Fibroblast of peridontal ligament (primary cell): ENCODE results near the gene ACSM5.
"Not testable (repeated sequence)": the region's sequence is repeated elsewhere in the genome, so short reads cannot be mapped to it uniquely, and the experiment has no call there.

Experiments used
- DNase-seq: peaks from one replicate; pipeline ENCODE4 v3.0.0-alpha.2; 2010; ENCODE audit errors: extremely low read depth

ACSM5 gene

DNA sequence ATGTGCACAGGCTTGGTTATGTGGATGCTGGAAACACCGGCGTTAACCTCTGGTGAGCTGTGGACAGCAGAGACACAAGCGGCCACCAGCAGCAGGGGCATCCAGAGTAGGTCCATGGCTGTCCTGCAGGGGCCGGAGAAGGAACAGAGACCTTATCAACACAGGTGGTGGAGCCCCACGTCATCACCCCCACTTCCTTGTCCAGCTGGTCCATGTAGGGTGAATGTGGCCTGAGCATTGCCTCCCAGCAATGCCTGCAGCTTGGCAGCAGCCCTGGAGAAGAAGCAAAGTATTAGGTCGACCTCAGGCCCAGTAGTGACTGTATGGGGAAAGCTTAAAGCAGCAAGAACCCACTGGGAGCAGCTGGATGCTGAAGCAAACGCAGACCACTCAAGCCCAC lies 10.1 kb upstream of the ACSM5 start:
- no peak for DNase-seq

DNA sequence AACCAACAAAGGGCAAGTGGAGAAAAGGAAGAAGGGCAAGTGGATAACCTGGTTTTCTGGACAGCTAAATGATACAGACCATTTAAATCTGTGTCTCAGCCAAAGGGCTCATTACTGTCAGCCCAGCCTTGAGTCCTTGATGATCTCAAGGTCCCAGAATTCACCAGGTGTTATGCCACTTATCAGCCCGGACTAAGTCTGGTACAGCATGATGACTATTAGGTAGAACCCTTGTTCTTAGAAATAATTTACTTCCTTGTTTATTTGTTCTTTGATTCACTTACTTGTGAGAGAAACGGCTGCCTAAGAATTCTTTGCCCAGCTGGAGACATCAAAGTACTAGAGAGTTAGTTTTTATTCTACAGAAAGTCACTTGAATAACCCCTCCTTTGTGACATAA lies 8.3 kb upstream of the ACSM5 start:
- DNase-seq, result no peak

- DNase-seq, result no peak
Measured at GRCh38 chr16:20401475-20402016, 7.8 kb upstream of the ACSM5 start.

DNA sequence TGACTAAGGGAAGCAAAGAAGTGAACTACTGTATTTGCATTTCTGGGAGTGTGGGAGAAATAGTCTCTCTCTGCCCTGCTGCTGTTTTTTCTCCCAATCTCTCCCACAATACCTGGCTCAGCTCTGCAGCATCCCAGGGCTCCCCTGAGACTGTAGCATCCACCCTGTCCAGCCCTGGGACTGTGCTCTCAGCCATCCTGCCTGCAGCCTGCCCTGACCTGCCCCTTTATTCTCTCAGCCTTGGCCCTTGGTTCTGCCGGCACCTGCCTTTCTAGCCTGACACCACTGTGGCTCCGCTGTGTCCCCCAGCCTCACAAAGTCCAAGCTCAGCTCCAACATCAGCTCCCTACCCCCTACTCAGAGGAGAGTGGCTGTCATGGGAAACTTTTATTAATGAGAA lies 6.7 kb upstream of the ACSM5 start:
- DNase-seq, result no peak

DNA sequence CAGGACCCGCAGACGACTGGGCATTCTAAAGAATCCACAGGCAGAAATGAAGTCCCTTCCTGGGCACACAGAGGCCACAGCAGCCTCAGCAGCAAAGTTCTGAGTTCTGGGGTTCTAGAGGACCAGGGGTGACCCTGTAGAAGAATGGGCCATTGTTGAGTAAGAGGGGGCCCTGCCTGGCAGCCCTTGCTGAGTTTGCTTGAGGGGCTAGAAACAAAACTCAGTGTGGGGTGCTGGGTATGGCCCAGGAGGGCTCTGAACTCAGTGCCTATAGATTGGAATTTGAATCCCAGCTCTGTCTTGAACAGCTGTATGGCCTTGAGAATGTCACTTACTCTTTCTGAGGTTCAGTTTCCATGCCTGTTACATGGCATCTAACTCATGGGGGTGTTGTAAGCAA lies 4.7 kb upstream of the ACSM5 start, which contains the start of gene PDILT:
Gene PDILT (minus strand): TSS at position 101 of the 400 bp plus-strand sequence. CDS start 5,437 bp downstream, outside the sequence.
- DNase-seq, result no peak

DNA sequence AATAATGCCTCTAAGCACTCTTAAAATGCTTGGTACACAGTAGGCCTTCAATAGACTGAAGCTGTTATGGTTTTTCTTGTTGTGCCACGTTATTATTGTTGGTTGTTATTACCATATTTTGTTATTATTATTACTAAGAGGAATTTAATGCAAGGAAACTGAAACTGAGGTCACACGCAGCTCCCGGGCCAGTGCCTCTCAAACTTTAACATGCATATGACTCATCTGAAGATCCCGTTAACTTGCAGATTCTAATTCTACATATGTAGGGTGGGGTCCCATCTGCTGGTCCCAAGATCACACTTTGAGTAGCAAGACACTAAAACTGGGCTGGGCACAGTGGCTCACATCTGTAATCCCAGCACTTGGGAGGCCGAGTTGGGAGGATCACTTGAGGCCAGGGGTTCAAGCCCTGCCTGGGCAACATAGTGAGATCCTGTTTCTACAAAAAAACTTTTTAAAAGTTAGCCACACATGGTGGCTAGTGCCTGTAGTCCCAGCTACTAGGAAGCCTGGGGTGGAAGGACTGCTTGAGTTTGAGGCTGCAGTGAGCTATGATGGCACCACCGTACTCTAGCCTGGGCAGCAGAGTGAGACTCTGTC lies 888 bp downstream of the ACSM5 start:
- no peak for DNase-seq

DNA sequence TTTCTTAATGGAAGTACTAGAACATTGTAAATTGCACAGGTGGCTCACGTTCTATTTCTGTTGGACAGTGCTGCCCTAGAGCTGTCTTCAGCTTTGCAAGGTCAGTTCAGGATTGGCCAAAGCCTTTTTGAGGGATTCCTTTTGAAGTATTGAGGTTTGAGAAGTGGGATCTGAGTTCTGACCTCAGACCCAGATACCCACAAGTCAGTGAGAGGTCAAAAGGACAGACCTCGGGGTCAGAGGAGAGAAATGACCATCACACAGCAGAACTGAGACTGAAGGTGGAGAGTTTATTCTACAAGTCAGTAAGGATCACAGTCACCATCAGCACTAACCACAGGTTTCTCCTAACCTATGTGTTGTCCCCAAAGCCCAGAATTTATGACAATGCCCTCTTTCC lies 1.7 kb downstream of the ACSM5 start:
- no peak for DNase-seq

- no peak for DNase-seq
Measured at GRCh38 chr16:20415541-20415940, 6.2 kb downstream of the ACSM5 start.

- DNase-seq, result not testable (repeated sequence)
Measured at GRCh38 chr16:20419093-20419492, 9.8 kb downstream of the ACSM5 start.

- DNase-seq, result not testable (repeated sequence)
Measured at GRCh38 chr16:20421748-20422147, 12.4 kb downstream of the ACSM5 start.

- not testable (repeated sequence) for DNase-seq
Measured at GRCh38 chr16:20423772-20424128, 14.4 kb downstream of the ACSM5 start.

DNA sequence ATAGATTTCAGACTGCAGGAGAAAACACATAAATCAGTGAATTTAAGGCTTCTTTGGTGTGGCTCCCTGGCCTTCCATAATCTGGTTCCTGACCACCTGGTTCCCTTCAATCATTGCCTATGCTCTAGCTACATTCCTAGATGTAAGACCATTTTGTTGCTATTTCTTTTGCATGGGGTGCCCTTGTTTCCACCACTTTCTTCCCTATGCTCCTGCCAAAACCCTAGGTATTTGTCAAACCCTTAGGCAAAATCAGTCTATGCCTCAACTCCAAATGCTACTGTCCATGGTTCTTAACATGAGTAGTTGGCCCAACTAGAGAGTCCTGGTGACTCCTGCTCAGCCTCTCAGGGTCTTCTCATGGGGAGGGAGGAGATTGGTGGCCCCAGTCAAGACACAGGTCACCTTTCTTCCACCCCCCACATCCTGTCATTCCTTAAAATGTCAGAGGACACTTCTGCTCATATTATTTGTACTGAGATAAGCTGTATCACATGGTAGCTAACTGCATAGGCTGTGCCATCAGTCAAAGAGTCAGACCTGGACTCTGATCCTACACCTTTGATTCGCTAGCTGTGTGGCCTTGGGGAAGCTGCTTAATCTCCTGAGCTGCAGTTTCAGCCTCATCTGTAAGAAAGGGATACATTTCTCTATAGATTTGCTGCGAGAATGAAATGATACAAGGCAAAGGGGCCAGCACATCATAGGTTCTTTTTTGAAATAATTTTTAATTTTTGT lies 15.0 kb downstream of the ACSM5 start:
- no peak for DNase-seq

DNA sequence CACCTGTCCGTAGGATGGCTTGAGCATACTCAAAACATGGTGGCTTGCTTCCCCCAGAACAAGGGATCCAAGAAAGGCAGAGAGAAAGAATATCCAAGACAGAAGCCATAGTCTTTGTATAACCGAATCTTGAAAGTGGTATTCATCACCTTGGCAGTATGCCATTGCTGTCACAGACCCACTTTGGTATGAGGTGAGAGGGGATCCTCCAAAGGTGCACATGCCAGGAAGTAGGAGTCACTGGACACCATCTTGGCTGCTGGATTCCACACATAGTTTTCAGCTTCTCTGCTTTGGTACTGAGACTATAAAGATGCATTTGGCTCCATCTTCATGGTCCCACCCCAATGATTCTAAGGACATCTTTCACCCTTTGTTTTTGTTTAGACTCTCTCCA lies 18.1 kb downstream of the ACSM5 start:
- not testable (repeated sequence) for DNase-seq

DNA sequence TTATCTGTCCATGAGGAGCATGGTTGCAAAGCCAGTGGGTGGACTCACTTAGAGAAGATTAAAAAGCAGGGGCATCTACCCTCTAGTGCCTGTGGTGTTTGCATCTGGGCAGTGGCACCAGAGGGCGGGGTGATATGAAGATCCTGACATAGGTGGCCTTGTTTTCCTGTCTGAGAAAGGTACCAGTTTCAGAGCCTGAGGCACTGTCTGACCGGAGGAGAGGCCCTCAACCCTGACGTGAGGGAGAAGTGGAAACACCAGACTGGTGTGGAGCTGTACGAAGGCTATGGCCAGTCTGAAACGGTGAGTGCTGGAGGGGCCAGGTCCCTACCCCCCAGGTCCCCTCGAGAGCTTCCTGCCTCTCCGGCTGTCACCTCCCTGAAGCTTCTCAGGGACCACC lies 20.2 kb downstream of the ACSM5 start:
- not testable (repeated sequence) for DNase-seq

- DNase-seq, result not testable (repeated sequence)
Measured at GRCh38 chr16:20430480-20430879, 21.1 kb downstream of the ACSM5 start.

DNA sequence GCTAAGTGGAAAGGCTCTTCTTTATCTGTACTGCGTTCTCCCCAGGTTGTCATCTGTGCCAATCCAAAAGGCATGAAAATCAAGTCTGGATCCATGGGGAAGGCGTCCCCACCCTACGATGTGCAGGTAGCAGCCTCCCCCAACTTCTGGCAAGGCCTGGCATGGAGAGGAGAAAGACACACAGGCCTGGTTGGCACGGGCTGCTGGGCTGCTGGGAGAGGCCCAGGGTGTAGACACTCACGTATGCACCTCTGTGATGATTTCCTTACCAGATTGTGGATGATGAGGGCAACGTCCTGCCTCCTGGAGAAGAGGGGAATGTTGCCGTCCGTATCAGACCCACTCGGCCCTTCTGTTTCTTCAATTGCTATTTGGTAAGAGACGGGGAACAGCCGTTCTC lies 21.6 kb downstream of the ACSM5 start:
- DNase-seq, result no peak

DNA sequence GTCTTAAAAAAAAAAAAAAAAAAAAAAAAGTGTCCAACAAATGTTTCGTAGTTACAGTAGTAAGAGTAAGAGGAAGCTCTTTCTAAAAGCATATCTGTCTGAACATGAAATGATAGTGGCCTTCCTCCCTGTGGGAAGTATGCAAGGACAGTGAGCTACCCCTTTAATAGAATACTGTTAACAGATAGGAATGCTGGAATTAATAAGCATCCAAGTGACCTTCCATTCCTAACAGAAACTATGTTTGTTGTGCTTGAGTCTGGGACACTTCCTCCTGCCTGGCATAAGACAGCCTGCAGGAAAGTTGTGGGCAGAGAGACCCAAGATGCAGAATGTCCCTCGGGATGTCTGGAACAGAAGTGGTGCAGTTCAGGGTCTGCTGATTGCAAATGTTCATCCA lies 29.6 kb downstream of the ACSM5 start:
- DNase-seq, result not testable (repeated sequence)

DNA sequence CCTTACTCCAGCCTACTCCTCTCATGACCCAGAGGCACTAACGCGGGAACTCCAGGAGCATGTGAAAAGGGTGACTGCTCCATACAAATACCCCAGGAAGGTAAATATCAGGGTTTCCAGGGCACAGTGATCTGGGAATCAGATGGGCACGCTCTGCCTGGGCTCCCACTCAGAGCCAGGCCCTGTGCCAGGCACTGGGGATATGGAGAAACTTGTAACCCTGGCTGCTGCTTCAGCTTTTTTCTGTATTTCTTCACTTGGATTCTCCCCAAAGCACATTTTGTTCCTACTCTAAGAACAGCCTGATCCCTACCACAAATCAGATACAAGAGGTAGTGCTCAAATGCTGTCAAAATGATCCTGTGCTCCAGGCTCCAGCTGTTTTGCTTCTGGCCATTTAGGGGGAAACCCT lies 30.5 kb downstream of the ACSM5 start:
- DNase-seq, result not testable (repeated sequence)

- not testable (repeated sequence) for DNase-seq
Measured at GRCh38 chr16:20440731-20441130, 31.4 kb downstream of the ACSM5 start.

GRCh38 chr16:20441191-20441590 lies 31.9 kb downstream of the ACSM5 start:
- DNase-seq, result no peak

DNA sequence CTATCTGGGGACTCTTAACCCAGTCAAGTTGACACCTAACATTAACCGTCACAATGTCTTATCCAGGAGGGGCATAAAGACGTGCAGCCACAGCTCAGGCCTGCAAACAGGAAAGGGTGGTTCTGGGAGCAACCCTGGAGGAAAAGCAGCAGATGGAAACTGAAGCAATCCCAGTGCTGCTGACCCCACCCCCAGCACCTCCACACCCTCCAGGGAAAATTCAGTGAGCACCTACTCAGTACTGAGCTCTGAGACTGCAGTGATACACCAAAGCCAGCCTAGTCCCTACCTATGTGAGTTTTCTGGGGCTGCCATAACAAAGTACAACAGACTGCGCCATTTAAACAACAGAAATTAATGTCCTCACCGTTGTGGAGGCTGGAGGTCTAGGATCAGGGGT lies 32.5 kb downstream of the ACSM5 start:
- DNase-seq, result not testable (repeated sequence)

- DNase-seq, result not testable (repeated sequence)
Measured at GRCh38 chr16:20446652-20447393, 37.5 kb downstream of the ACSM5 start.
